Stimulated activated CD8-positive, alpha-beta memory T cell treated with anti-CD3 and anti-CD28 coated beads, Interleukin-15, amount 100 ng/mL, for 48 hours (primary cell): ENCODE measurements around the gene CDKN1A.

Source experiments
- DNase-seq, 2 donors: peaks; one replicate each; pipeline ENCODE4 v3.0.0-alpha.2; 2020; ENCODE audit warnings: low read depth in 2 of 2

CDKN1A gene

GRCh38 chr6:36655085-36655724 lies 23.3 kb upstream of the CDKN1A start:
- no peak for DNase-seq

- no peak for DNase-seq
Observed at GRCh38 chr6:36656441-36656840, 22.1 kb upstream of the CDKN1A start.

DNA sequence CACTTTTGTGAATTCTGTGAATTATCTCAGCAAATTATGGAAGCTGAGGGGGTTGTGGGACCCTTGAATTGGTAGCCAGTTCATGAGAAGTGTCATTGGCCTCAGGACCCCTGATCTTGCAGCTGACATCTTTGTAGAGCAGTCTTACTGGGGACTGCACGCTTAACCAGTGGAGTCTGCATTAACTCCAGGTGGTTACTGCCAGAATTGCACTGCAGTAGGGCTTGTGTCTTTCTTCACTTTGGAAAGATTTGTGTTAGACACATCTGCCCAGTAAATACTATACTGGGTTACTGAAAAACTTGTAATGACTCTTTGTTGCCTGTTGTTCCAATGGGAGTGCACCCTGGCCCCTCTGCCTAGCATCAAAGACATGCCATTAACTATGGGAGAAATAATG lies 21.2 kb upstream of the CDKN1A start:
- DNase-seq, result no peak

- no peak for DNase-seq
Observed at GRCh38 chr6:36657942-36658544, 20.5 kb upstream of the CDKN1A start.

DNA sequence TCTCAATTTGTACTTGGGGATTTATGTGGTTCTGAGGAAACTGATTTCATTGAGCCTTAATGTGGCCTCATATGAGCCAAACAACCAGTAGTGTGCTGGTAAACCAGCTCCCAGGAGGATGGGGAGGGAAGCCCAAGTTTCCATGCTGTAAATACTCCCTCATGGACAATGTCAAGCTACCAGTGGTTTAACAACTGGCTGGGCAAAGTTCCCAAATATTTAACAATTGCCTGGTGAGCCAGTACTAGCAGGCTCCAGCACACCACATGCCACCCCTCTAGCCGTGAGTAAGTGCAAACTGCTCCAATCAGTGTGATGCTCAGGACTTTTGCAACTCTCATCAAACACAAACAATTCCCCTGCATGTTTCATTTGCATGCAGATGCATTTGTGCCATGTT lies 19.2 kb upstream of the CDKN1A start:
- no peak for DNase-seq

- DNase-seq, result no peak
Observed at GRCh38 chr6:36660771-36661471, 17.6 kb upstream of the CDKN1A start.

- no peak for DNase-seq
Observed at GRCh38 chr6:36662380-36662779, 16.1 kb upstream of the CDKN1A start.

- DNase-seq, result no peak
Observed at GRCh38 chr6:36662827-36663256, 15.7 kb upstream of the CDKN1A start.

DNA sequence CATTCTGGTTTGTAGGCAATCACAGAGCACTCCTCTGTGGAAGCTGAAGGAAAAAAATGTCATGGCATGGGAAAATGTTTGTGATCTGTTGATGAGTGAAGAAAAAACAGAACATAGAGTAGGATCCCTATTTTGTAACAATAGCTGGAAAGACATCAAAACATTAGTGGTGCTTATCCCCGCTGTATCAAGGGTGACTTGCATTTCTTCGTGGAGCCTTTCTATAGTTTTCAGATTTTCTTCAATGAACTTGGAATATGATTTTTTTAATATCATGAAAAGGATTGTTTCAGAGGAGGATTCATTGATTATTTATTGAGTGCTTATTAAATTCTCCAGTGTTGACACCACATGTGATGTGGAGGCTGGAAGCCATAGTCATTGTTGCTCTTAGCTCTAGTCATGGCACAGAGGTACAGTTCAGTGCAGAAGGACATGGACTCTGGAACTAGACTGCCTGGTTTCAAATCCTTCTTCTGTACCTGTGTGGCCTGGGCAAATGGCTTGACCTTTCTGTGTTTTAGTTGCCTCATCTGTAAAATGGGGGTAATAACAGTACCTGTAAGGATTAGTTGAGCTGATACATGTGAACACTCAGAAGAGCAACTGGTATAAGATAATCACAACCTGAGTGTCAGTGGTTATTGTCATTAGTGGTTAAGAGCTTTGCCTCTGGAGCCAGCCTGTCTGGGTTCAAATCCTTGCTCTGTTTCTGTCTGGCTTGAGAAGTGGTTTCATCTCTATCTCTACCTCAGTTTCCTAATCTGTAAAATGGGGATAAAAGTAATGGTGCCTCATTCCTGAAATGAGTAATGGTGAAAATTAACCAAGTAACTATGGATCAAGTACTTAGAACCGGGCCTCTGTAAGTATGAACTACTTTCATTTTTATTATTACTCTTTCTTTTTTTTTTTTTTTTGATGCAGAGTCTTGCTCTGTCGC lies 14.7 kb upstream of the CDKN1A start:
- DNase-seq, result no peak

DNA sequence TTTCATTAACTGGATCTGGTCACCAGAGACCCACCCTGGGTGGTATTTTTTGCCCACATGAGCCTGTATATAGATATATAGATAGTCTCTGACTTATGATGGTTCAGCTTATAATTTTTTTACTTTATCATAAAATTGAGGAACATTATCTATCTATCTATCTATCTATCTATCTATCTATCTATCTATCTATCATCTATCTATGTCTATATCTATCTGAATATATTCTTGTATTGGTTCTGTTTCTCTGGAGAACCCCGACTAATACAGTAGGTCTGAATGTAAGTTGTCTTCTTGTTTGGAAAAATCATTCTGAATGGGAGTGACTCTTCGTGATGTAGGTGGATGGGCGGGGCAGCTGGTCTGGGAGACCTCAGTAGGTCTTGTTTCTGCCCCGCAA lies 13.3 kb upstream of the CDKN1A start:
- DNase-seq, result no peak

DNA sequence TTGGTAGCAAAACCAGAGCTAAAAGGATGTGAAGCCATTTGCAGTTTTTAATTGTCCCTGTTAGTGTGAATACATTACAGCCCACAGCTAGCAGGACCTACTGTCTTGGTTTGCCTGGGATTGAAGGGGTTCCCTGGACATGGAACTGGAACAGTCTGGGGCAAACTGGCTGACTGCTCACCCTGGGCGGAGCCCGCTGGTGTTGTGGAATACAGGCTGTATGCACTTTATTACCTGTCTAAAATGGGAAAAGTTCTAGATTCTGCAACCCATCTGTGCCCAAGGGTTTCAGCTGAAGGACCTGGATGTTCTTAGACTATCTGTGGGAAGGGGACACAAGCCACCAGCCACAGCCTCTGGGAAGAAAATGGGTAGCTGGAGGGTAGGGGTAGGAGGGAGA lies 12.2 kb upstream of the CDKN1A start:
- no peak for DNase-seq

- DNase-seq, result no peak
Observed at GRCh38 chr6:36666826-36667591, 11.5 kb upstream of the CDKN1A start.

- no peak for DNase-seq
Observed at GRCh38 chr6:36668591-36668990, 9.9 kb upstream of the CDKN1A start.

GRCh38 chr6:36669002-36669401 lies 9.5 kb upstream of the CDKN1A start:
- DNase-seq, result no peak

- no peak for DNase-seq
Observed at GRCh38 chr6:36670271-36670670, 8.2 kb upstream of the CDKN1A start.

DNA sequence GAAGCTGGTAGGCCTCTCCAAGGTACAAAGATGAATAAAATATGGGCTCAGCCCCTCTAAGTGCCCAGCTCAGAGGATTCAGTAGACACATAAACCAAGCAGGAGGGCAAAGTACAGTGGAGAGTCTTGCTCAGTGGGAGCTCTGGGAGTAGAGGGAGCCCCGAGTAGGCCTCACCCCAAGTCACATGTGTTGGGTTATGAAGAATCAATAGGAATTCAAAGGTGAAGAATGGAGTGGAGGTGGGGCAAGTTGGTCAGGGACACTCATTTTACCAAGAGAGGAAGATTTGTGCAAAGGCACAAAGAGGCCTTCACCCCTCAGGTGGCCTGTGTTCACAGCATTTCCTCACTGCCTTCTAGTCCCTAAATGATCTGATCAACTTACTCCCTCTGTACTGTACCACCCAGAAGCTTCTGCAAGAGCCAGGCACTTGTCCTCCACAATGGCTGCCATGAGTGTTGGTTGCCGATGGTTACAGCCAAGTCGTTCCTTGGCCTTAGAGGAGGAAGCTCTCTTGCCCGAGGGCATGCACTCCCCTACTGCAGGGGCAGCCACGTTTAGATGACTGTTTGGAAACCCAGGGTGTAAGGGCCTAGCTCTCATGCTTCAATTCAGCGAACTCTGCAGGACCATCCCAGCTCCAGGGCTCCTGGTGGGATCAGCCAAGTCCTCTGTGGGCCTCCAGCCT lies 6.7 kb upstream of the CDKN1A start:
- DNase-seq, result no peak

- DNase-seq, result no peak
Observed at GRCh38 chr6:36673882-36674281, 4.6 kb upstream of the CDKN1A start.

DNA sequence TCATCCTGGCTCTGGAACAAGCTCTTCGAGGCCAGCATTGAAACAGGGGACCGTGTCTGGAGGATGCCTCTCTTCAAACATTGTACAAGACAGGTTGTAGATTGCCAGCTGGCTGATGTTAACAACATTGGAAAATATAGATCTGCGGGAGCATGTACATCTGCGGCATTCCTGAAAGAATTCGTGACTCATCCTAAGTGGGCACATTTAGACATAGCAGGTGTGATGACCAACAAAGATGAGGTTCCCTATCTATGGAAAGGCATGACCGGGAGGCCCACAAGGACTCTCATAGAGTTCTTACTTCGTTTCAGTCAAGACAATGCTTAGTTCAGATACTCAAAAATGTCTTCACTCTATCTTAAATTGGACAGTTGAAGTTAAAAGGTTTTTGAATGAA lies 3.6 kb upstream of the CDKN1A start:
- DNase-seq, result no peak

GRCh38 chr6:36676141-36677058 lies 2.1 kb upstream of the CDKN1A start:
- no peak for DNase-seq
